ENCODE measurements around the gene CHMP2A.
"Not testable (repeated sequence)": the region's sequence is repeated elsewhere in the genome, so short reads cannot be mapped to it uniquely, and the experiment has no call there.

Gene CHMP2A

GRCh38 chr19:58516246-58516836, 38.6 kb downstream of the CHMP2A start:
- Mint-ChIP-seq H3K36me3 (peaks cover 24% of the 10 kb centered on the region), H3K4me1 (peaks cover 63% of the 10 kb centered on the region), H3K27me3 (no peaks in the 10 kb centered on the region), H3K4me3 (no peak overlapping the region), H3K9me3 (no peaks in the 10 kb centered on the region), H3K27ac (no peak overlapping the region)
- no peak for ATAC-seq

- ATAC-seq, result no peak
- Mint-ChIP-seq H3K27ac (peak overlapping the region; percentile 89), H3K36me3 (peaks cover 24% of the 10 kb centered on the region), H3K27me3 (no peaks in the 10 kb centered on the region), H3K9me3 (no peaks in the 10 kb centered on the region), H3K4me1 (peaks cover 59% of the 10 kb centered on the region), H3K4me3 (peak overlapping the region; percentile 68)
These were observed 39.6 kb downstream of the CHMP2A start for GRCh38 chr19:58515259-58515658.

GRCh38 chr19:58514564-58515022, 40.3 kb downstream of the CHMP2A start:
- Mint-ChIP-seq H3K27ac (peak overlapping the region; percentile 89), H3K9me3 (no peaks in the 10 kb centered on the region), H3K4me1 (peaks cover 52% of the 10 kb centered on the region), H3K27me3 (no peaks in the 10 kb centered on the region), H3K36me3 (peaks cover 24% of the 10 kb centered on the region), H3K4me3 (peak overlapping the region; percentile 84)
- ATAC-seq, result no peak

GRCh38 chr19:58513694-58514563, 41.0 kb downstream of the CHMP2A start:
- H3K36me3 Mint-ChIP-seq, result peaks cover 24% of the 10 kb centered on the region
- peak overlapping the region; percentile 84 for H3K4me3 Mint-ChIP-seq
- H3K27me3 Mint-ChIP-seq, result no peaks in the 10 kb centered on the region
- H3K4me1 Mint-ChIP-seq, result peaks cover 45% of the 10 kb centered on the region
- H3K9me3 Mint-ChIP-seq, result no peaks in the 10 kb centered on the region
- H3K27ac Mint-ChIP-seq, result peak overlapping the region; percentile 89
- ATAC-seq, result peak; percentile 90

- ATAC-seq, result no peak
- Mint-ChIP-seq H3K4me3 (peak overlapping the region; percentile 84), H3K27me3 (no peaks in the 10 kb centered on the region)
These were observed 41.7 kb downstream of the CHMP2A start for GRCh38 chr19:58513213-58513693.

GRCh38 chr19:58511353-58512208, 43.3 kb downstream of the CHMP2A start, which contains the start of gene SLC27A5:
SLC27A5 (minus strand) TSS chr19:58511992; CDS start chr19:58511955, 37 bp downstream.
- ATAC-seq, result no peak
- H3K9me3 Mint-ChIP-seq, result peaks cover 6% of the 10 kb centered on the region
- H3K36me3 Mint-ChIP-seq, result peaks cover 18% of the 10 kb centered on the region
- no peak within 1 kb of the TSS for H3K27ac Mint-ChIP-seq
- H3K27me3 Mint-ChIP-seq, result no peaks in the 10 kb centered on the region
- H3K4me1 Mint-ChIP-seq, result peaks cover 30% of the 10 kb centered on the region
- no peak within 1 kb of the TSS for H3K4me3 Mint-ChIP-seq

More at GRCh38 chr19:58513213-58513693, 41.7 kb downstream of the CHMP2A start:
- H3K36me3 Mint-ChIP-seq, result peaks cover 23% of the 10 kb centered on the region
- peaks cover 39% of the 10 kb centered on the region for H3K4me1 Mint-ChIP-seq
- H3K27ac Mint-ChIP-seq, result peak overlapping the region; percentile 89
- no peaks in the 10 kb centered on the region for H3K9me3 Mint-ChIP-seq

GRCh38 chr19:58510084-58510862, 44.6 kb downstream of the CHMP2A start:
- Mint-ChIP-seq H3K4me1 (peaks cover 20% of the 10 kb centered on the region), H3K36me3 (peaks cover 8% of the 10 kb centered on the region), H3K27ac (no peak overlapping the region), H3K27me3 (no peaks in the 10 kb centered on the region), H3K9me3 (peaks cover 6% of the 10 kb centered on the region), H3K4me3 (no peak overlapping the region)
- no peak for ATAC-seq

- no peak for ATAC-seq
- peaks cover 14% of the 10 kb centered on the region for H3K4me1 Mint-ChIP-seq
- H3K27ac Mint-ChIP-seq, result no peak overlapping the region
- no peak overlapping the region for H3K4me3 Mint-ChIP-seq
- peaks cover 6% of the 10 kb centered on the region for H3K36me3 Mint-ChIP-seq
- peaks cover 6% of the 10 kb centered on the region for H3K9me3 Mint-ChIP-seq
- no peaks in the 10 kb centered on the region for H3K27me3 Mint-ChIP-seq
These were observed 45.2 kb downstream of the CHMP2A start for GRCh38 chr19:58509731-58510083.

GRCh38 chr19:58507602-58508223, 47.2 kb downstream of the CHMP2A start:
- H3K36me3 Mint-ChIP-seq, H3K4me3 Mint-ChIP-seq, ATAC-seq, H3K27ac Mint-ChIP-seq, H3K4me1 Mint-ChIP-seq, H3K27me3 Mint-ChIP-seq, H3K9me3 Mint-ChIP-seq: not testable (repeated sequence)

All from stimulated activated memory B cell treated with anti-CD40 and anti-IgM and Interleukin-4, amounts not matched to agents 10 μg/mL and 1 μg/mL and 100 μg/mL, for 72 hours (primary cell).